ENCODE data around the gene ACAP3.
"Not testable (repeated sequence)": the region's sequence is repeated elsewhere in the genome, so short reads cannot be mapped to it uniquely, and the experiment has no call there.

ACAP3 gene

GRCh38 chr1:1329304-1330210, 21.8 kb upstream of the ACAP3 start:
- DNase-seq: no peak

DNA sequence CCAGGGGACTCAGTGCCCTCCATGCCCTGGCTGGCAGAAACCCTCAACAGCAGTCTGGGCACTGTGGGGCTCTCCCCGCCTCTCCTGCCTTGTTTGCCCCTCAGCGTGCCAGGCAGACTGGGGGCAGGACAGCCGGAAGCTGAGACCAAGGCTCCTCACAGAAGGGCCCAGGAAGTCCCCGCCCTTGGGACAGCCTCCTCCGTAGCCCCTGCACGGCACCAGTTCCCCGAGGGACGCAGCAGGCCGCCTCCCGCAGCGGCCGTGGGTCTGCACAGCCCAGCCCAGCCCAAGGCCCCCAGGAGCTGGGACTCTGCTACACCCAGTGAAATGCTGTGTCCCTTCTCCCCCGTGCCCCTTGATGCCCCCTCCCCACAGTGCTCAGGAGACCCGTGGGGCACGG, 20.5 kb upstream of the ACAP3 start:
- no peak for DNase-seq

GRCh38 chr1:1327291-1327690, 19.6 kb upstream of the ACAP3 start:
- DNase-seq: no peak

DNA sequence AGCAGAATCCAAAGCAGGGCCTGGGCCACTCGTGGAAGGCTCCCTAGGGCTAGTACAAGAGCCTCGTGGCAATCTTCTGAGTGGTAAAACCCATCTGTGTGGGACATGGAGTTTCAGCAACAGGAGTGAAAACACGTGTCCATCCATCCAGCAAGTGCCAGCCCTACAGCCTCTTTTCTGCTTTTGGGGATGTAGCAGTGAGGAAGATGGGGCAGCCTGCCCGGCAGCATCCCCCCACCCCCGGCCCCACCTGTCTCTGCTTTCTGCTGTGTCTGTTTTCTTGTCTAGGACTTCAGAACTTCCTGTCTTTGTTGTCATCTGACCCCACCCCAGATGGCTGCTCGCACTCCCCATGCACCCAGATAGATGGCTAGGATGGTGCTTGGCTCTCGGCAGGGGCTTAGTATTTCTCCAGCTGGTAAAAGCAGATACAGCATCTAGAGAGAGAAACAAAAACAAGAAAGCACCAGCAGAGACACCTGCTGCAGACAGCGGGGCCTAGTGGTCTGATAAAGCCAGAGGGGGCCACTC, 18.4 kb upstream of the ACAP3 start:
- no peak for DNase-seq

DNA sequence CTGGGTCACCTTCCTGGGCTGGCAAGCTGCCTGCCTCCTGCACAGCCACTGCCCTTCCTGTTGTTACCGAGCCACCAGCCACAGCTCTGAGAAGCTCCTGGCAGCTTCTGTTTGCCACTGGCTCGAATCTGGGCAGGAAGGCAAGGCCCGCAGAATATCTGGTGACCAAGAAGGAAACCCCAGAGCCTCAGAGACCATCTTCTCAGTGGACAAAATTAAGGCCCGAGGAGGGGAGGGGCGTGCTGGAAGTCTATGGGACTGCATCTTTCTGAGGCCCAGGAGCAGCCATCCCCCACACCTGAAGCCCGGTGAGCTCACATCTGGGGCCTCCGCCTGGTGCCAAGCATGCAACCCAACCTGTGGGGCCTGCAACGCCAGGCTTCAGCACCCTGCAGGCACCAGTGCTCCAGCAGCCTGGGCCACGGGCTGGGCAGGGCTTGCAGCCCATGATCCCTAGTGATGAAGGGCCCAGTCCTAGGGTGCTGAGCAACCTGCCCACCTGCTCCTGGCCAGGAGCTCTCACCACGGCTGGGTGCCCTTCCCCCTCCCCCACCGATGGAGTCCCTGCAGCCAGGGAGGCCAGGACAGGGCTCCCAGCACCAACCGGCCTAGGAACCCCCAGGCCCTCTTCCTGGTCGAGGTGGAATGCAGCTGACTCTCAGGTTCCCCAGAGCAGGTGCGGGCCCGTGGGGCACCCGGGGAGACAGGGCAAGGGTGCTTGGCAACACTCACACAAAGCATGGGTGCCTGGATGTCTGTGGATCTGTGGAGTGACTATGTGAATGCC, 17.8 kb upstream of the ACAP3 start:
- no peak for DNase-seq

GRCh38 chr1:1324524-1325287, 17.0 kb upstream of the ACAP3 start, which contains the start of the genes CPTP and INTS11:
Gene CPTP (plus strand): TSS chr1:1324802. CDS start chr1:1326911, 2,109 bp downstream.
Gene INTS11 (minus strand): TSS chr1:1324660. CDS start chr1:1324608, 52 bp downstream.
- DNase-seq: peak; percentile 88

DNA sequence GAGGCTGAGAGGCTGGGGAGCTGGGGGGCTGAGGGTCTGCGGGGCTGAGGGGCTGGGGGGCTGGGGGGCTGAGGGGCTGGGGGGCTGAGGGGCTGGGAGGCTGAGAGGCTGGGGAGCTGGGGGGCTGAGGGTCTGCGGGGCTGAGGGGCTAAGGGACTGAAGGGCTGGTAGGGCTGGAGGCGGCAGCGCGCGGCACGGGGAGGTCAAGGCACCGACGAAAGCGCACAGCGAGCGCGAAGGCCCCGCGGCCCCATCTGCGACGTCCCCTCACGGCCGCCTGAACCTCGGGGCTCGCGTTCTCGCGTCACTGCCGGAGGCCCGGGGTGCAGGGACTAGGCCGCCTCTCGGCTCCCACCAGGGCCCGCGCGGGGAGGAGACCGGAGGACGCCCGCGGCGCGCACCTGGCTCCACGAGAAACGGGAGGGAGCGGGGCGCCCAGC, 16.4 kb upstream of the ACAP3 start:
- no peak for DNase-seq

DNA sequence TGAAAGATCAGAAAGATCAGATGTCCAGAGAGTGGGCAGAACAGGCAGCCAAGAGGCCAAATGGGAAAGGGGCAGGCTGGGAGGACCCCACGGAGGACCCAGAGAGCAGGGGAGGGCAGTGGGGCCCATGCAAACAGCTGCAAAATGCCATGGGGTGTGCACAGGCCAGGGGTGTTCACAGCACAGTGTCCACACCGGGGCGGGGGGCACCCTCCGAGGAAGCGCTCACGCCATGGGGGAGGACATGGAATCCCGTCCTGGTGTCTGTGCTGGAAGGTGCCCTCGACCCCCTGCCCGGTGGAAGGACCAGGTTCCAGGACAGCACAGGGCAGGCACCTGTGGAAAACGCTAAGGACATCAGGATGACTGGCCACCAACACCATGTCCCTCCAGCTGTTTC, 15.2 kb upstream of the ACAP3 start:
- DNase-seq: no peak

GRCh38 chr1:1322418-1322817, 14.7 kb upstream of the ACAP3 start:
- no peak for DNase-seq

DNA sequence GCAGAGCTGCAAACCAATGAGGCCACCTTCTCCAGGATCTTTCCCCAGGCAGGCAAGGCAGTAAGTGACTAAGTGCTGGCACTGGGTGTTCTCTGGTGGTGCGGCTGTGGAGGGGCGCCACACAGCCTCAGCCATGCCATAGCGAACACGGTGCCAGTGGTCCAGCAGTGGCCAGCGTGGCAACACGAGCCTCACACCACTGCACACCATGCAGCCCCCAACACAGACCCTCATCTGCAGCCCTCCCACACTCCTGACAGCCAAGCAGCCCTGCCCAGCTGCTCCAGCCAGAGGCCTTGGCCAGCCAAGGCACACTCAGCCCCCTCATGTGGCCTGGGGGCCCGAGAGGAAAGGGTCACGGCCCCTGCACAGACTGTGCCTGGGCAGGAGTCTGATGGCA, 13.7 kb upstream of the ACAP3 start:
- DNase-seq: no peak

DNA sequence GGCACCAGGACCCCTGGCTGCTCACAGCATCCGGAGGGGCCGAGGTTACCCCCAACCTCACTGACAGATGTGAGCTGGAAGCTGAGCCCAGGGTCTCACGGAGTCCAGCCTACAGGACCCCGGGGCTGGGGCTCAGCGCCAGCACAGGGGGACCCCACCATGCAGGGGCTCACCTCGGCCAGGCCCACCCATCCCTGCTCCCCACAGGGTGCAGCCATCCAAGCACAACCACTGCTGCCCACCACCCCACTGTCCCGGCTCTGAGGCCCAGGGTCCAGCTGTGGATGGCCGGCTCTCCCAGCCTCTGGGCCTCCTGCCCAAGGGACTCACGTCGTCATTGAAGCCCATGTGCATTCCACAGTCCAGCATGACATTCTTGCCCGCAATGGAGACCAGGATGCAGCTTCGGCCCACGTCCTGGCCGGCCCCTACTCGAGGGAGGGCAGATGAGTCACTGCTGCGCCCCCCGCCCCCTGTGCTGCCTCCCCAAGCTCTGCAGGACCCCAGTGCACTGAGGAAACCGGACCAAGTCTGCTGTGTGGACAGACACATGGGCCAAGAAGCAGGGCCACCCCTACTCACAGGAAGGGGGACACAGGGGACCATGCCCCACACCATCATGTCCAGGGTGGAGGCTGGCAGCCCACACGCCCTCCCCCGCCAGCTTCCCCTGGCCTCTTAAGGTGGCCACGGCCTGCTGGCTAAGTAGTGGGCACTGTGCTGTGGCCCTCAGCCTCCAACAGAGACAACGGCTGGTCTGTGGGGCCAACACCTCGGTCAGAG, 13.1 kb upstream of the ACAP3 start:
- DNase-seq: no peak

- no peak for DNase-seq
Observed at GRCh38 chr1:1319646-1319941, 11.9 kb upstream of the ACAP3 start.

DNA sequence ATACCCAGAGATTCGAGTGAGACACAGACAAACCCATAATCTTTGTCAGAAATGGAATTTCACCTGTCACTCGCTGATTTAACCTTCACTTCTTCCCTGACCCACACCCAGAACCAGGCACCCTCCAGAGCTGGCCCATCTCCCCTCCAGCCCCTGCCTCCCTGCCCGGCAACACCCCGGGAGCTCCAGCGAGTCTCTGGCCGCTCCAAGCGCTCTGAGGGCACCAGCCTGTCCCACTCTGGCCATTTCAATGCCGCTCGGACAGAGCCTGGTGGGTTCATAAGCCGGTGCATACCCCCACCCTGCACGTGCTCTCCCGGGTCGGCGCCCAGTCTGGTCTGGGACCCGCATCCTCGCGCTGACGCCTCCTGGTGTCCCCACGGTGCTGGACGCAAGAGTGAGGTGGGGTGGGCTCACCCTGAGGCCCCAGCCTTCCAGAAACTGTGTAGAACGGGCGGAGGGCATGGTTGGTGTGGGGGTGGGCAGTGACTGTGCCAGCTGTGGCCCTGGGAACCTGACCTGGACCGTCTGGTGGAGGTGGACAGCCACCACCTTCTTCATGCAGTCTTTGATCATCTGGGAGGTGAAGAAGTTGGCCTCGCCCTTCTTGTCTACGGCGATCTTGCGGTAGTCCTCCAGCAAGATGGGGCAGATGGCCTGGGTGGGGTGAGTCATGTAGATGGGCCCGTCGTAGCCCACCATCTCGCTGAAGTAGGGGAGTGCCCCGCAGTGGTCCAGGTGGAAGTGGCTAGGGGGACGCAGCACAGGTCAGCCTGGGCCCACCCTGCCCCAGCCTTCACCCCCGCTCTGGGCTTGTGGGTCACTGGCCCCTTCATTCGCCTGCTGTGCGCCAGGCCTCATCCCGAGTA, 11.3 kb upstream of the ACAP3 start:
- DNase-seq: no peak

DNA sequence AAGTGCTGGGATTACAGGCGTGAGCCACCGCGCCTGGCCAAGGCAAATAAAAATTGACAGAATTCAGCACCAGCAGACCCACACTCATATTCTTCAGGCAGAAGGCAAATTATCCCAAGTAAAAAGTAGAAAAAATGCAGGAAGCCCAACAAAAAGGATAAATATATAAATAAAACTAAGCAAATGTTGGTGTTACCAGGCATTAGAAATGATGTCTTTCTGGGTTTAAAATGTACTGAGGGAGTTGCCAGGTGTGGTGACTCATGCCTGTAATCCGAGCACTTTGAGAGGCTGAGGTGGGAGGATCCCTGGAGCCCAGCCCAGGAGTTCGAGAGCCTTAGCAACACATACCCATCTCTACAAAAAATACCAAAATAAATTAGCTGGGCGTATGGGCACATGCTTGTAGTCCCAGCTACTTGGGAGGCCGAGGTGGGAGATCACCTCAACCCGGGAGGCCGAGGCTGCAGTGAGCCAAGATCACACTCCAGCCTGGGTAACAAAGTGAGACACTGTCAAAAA, 10.5 kb upstream of the ACAP3 start:
- peak; percentile 74 for DNase-seq

- DNase-seq: no peak
Observed at GRCh38 chr1:1317420-1317819, 9.7 kb upstream of the ACAP3 start.

DNA sequence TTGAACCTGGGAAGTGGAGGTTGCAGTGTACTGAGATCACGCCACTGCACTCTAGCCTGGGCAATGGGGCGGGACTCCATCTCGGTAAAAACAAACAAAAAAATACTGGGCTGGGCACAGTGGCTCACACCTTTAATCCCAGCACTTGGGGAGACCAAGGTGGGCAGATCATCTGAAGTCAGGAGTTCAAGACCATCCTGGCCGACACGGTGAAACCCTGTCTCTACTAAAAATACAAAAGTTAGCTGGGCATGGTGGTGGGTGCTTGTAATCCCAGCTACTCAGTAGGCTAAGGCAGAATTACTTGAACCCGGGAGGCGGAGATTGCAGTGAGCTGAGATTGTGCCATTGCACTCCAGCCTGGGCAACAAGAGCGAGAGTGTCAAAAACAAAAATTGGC, 8.5 kb upstream of the ACAP3 start:
- not testable (repeated sequence) for DNase-seq

GRCh38 chr1:1315435-1315954, 7.8 kb upstream of the ACAP3 start:
- DNase-seq: no peak

DNA sequence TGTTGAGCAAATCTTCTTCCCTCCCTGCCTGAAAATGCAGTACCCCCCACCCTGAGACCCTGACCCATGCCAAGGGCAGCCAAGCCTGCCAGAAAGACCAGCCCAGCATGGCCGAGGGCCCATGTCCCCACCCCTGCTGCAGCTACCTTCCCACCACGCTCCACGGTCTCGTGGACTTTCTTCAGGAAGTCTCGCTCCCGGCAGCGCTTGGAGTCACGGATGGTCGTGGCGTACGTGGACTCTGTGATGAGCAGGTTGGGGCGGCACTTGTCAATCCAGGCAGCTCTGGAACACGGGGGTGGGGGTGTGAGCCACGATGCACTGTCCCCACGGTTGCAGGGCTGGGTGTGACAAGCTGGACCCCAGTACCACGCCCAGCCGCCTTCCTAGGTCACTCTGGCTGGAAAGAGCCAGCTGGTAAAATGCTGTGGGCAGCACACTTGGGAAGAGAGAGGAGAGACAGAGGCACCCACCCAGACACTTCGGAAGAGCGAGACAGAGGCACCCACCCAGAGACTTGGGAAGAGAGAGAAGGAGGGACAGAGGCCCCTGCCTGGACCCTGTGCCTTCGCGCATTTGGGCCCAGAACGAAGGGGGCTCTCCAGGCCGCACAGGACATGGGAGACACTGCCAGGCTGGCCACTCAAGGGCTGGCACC, 7.1 kb upstream of the ACAP3 start:
- no peak for DNase-seq

GRCh38 chr1:1314237-1314586, 6.5 kb upstream of the ACAP3 start:
- DNase-seq: no peak

Measured in NCI-H2171 (cell line).